Fibroblast of lung (primary cell): ENCODE data around the gene ART4.

ENCODE experiments used
- CTCF ChIP-seq, 2 donors: IDR thresholded peaks in 1 of 2; conservative IDR thresholded peaks in 1 of 2; 1 replicate in 1 of 2; 2 replicates in 1 of 2; pipeline ENCODE4 v1.5.1; 2011 to 2012; ENCODE audit warnings: low read length in 2 of 2, control low read depth in 1 of 2, inconsistent platforms in 1 of 2, low read depth in 1 of 2, mild to moderate bottlenecking in 1 of 2
- EZH2 ChIP-seq: IDR thresholded peaks from 2 replicates; pipeline ENCODE4 v1.5.1; 2012; ENCODE audit warnings: low read length, control low read depth, mild to moderate bottlenecking; ENCODE audit errors: missing control alignments

GRCh38 chr12:14782756-14783155 is 60.6 kb downstream of the ART4 start:
- TF ChIP-seq CTCF (conservative IDR thresholded peaks at IDR 0.05 in 1 of 2, IDR thresholded peaks at IDR 0.05 in 1 of 2; ENCODE audit: low read depth in 1 of 2, low read length in 2 of 2) (no peak), EZH2 (no peak)
